NB4 (cell line): ENCODE data around the gene USP21.

Experiments
- DNase-seq: peaks from one replicate; pipeline ENCODE4 v3.0.0; 2010; ENCODE audit warnings: low read depth
- H3K4me3 ChIP-seq: one replicate; pipeline ENCODE4 v1.5.1; 2011; ENCODE audit warnings: mild to moderate bottlenecking, low read depth, low read length, moderate library complexity
- CTCF ChIP-seq: IDR thresholded peaks from one replicate; pipeline ENCODE4 v1.5.1; 2012; ENCODE audit warnings: low read depth, low read length
- MAX ChIP-seq: IDR thresholded peaks from 2 replicates; pipeline ENCODE4 v1.6.1; 2011; ENCODE audit warnings: low read depth, low read length
- MYC ChIP-seq: IDR thresholded peaks from 2 replicates; pipeline ENCODE4 v1.6.1; 2011; ENCODE audit warnings: low read depth, low read length
- POLR2A ChIP-seq: IDR thresholded peaks from 2 replicates; pipeline ENCODE4 v1.6.1; 2011; ENCODE audit warnings: mild to moderate bottlenecking; ENCODE audit not compliant: insufficient read length; ENCODE audit errors: extremely low read depth

Gene USP21

DNA sequence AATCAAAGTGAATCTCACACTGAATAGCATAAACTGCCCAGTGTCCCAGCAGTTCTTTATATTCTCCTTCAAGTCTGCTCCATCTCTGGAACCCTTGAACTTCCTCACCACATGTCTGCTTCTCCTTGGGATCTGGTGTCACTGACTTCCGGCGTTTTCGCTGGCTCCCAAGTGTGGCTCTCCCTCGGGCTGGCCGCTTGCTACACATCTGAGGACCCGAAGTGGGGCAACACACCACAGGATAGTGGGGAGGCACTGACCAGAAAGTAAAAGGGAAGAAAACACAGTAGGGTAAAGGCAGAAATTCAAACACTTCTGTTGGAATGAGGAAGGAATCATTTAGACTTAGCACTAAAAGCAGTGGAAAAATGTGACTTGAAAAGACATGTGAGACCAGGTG lies 36.3 kb upstream of the USP21 start:
- TF ChIP-seq MAX (no peak), MYC (no peak), POLR2A (no peak), CTCF (no peak)
- H3K4me3 ChIP-seq, result no peak overlapping the region
- DNase-seq, result no peak

GRCh38 chr1:161127649-161128048 lies 31.7 kb upstream of the USP21 start:
- DNase-seq, result peak; percentile 68
- H3K4me3 ChIP-seq, result peak overlapping the region; percentile 7
- TF ChIP-seq CTCF (no peak), MAX (no peak), POLR2A (no peak), MYC (no peak)

- TF ChIP-seq MAX (no peak), POLR2A (no peak), CTCF (no peak), MYC (no peak)
- H3K4me3 ChIP-seq, result no peak overlapping the region
- no peak for DNase-seq
Measured at GRCh38 chr1:161128591-161129420, 30.5 kb upstream of the USP21 start.

DNA sequence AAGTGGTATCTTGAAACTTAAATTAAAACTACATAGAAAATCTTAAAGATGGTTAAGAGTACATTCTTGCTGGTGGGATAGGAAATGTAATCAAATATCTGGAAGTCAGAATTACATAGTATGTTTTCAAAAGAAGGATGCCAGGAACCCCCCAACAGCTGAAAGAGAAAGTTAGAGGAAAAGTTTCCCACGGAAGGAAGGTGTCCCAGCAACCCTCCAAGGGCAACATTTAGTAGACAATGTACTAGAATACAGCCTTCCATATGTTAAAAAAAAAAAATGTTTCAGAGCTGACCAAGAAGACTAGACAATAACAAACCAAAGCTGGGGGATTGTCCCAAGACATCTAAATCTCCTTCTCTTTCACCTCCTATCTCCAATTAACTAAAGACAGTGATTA lies 29.0 kb upstream of the USP21 start:
- DNase-seq, result no peak
- no peak overlapping the region for H3K4me3 ChIP-seq
- TF ChIP-seq MAX (no peak), MYC (no peak), CTCF (no peak), POLR2A (no peak)

- DNase-seq, result peak; percentile 28
- H3K4me3 ChIP-seq, result peak overlapping the region; percentile 69
- TF ChIP-seq CTCF (no peak), MYC (no peak), POLR2A (no peak), MAX (no peak)
Measured at GRCh38 chr1:161131523-161132409, 27.5 kb upstream of the USP21 start.
